GM21515 (cell line): ENCODE data around the gene LYPD5.
"Not testable (repeated sequence)": the region's sequence is repeated elsewhere in the genome, so short reads cannot be mapped to it uniquely, and the experiment has no call there.

Source experiments
- ATAC-seq: cut with Tn5 transposase; IDR thresholded peaks from one replicate; pipeline ENCODE4 v1.9.1; 2021; ENCODE audit not compliant: unreplicated experiment

Gene LYPD5

DNA sequence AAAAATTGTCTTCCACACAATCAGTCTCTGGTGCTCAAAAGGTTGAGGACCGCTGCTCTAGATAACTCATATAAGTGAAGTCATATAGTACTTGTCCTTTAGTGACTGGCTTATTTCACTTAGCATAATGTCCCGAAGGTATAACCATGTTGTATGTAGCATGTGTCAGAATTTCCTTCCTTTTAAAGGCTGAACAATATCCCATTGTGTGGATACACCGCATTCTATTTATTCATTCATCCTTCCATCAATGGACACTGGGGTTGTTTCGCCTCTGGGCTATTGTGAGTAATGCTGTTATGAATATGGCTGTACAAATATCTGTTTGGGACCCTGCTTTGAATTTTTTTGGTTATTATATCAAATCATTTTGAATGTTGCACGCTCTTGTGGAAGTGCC, 4.6 kb upstream of the LYPD5 start:
- ATAC-seq: no peak

DNA sequence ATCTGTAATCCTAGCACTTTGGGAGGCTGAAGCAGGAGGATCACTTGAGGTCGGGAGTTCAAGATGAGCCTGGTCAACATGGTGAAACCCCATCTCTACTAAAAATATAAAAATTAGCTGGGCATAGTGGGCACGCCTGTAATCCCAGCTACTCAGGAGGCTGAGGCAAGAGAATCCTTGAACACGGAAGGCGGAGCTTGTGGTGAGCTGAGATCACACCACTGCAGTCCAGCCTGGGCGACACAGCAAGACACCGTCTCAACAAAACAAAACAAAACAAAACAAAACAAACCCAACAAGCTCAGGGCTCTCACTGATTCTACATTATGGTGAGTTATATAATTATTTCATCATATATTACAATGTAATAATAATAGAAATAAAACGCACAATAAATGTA, 4.2 kb upstream of the LYPD5 start:
- not testable (repeated sequence) for ATAC-seq

DNA sequence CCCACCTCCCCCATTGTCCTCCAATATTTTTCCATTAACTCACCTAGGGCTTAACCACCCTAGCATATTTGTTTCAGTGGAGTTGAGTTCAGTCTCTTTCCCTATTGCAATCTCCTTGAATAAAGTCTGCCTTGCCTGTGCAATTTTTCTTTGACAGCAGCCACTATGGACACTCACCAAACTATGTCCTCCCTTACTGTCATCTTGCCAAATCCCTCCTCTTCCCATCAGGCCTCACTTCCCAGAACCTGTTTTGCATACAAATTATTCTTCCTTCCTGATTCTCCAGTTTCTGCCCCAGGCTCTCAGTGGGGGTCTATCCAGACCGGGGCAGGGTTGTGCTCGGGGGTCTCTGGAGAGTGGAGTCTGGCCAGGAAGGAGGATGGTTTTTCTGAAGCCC, 2.2 kb upstream of the LYPD5 start:
- no peak for ATAC-seq

DNA sequence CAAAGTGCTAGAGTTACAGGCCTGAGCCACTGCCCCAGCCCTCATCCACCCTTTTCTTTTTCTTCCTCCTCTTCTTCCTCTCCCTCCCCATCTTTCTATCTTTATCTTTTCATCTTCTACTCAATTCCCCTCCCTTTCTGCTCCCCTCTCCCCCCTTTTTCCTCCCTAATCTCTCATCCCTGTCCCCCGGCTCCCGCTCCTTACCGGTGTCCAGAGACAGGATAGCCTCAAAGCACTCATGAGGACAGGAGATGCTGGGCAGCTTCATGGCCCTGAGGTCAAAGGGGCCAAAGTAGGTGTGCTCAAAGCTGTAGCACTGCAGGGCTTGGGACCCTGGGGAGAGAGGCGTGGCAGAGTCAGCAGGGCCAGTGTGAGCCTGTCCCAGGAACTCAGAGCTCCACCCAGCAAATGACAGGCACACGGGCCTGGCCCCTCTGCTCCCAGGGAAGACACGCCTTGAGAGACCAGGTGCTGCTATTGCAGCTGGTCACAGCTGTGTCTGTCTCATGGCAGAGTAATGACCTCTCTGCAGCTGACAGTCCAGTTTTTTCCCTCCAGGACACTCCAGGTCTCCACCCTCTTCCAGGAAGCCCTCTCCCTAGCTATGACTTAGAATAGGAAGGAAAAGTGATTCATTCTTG, 2.6 kb downstream of the LYPD5 start:
- no peak for ATAC-seq

DNA sequence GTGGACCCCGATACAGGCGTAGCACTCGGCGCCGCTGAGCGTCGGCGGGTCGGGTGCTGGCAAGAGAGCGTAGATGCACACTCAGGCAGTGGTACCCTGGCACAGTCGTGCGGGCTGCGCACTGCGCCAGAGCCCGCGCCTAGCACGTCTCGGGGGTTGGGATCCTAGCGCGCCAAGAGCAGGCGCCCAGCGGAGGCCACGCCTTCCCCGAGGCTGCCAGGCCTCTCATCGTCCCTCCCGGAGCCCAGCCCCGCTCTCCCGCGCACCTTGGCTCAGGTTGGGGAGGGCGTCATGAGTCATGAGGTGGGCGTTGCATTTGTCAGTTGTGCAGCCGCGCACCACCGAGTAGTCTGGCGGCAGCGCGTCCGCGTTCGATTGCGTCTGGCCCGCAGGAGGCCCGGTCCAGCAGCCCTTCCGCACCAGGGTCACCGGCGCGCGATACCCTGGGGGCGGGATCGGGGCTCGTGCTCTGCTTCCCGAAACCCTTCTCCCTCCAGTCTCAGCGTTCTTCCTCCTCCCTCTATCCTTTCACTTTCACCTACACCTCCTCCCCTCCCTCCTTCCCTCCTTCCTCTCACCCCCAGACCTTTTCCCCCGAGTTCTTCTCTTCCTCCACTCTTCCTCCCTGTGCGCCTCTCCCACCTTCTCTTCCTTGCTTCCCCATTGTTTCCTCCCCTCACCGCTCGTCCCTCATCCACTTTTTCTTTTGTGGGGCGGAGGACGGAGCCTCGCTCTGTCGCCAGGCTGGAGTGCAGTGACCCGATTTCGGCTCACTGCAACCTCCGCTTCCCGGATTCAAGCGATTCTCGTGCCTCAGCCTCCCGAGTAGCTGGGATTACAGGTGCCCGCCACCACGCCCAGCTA, 3.5 kb downstream of the LYPD5 start:
- ATAC-seq: no peak

DNA sequence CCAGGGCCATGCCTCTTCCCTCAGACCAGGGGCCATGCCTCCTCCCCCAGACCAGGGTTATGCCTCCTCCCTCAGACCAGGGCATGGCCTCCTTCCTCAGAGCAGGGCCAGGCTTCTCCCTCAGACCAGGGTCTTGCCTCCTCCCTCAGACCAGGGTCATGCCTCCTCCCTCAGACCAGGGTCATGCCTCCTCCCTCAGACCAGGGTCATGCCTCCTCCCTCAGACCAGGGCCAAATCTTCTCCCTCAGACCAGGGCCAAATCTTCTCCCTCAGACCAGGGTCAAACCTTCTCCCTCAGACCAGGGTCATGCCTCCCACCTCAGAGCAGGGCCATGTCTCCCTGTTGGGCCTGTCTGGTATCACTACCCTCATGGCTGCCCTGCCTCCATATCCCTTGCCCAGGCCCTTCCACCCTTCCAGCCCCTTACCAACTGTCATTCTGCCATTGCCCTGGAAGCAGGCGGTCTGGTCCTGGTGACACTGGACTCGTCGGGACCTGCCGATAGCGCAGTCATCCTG, 4.2 kb downstream of the LYPD5 start:
- no peak for ATAC-seq

DNA sequence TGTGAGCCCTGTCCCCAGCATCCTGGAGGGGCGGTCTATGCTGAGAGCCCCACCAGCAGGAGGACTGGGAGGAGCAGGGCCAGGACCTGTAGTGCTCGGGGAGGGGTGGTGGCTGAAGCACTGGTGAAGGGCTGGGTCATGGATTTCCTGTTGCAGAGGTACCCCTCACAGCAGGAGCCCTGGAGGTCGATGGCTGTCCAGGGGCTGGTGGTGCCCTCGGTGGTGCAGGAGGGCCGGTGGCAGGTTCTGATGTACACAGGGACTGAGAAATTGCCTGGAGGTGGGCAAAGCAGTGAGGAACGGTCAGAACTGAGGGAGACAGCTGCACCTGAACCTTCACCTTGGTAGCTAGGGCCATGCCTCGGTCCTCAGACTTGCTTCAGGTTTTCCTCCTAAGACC, 4.7 kb downstream of the LYPD5 start:
- ATAC-seq: no peak

DNA sequence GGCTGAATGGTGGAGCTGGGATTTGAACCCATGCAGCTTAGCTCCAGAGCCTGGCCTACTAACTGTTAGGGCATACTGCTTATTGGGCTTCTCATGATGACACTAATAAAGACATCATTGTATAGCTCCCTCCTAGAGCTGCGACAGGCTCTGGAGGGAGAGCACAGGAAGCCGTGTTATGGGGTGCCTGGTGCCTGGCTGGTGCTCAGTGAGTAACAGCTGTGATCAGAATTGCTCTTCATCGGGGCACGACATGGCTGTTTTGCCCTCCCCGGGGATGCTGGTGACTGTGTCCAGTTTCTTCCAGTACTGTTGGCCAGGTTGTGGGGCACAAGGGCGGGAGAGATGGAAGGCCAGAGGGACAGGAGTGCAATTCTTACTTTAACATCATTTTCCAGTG, 5.1 kb downstream of the LYPD5 start:
- no peak for ATAC-seq

DNA sequence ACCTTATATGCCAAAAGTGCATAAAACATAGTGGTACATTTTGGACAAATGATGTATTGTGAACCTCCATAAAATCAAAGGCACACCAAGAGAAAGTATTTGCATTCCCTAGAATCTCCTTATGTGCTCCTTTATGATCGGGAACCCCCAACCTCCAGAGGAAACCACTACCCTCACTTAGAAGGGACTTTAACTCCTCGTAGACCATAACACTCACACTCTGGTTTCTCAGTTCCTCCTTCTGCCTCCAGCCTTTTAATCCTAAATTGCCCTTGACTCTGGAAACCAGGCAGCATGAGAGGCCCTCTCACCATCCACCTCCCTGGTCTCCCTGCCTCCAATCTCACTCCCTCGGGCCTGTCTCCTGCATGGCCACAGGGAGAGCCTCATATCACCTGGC, 11.7 kb downstream of the LYPD5 start:
- no peak for ATAC-seq

DNA sequence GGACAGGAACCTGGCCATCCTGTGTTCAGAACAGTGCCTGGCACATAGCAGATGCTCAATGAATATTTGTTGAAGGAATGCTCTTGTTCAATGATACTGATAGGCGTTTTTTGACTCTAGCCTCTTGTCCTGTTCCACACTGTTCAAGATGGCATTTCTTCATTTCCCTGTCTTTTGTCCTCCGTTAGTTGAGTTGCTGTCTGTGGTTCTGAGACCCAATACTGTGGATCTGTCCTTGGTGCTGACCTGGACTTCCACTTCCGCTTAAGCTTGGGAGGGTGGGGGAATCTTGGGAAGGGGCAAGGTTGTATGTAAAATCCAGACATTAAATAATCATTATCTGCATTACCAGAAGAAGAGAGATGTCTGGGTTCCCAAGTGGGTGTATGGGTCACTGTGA, 13.2 kb downstream of the LYPD5 start:
- no peak for ATAC-seq

DNA sequence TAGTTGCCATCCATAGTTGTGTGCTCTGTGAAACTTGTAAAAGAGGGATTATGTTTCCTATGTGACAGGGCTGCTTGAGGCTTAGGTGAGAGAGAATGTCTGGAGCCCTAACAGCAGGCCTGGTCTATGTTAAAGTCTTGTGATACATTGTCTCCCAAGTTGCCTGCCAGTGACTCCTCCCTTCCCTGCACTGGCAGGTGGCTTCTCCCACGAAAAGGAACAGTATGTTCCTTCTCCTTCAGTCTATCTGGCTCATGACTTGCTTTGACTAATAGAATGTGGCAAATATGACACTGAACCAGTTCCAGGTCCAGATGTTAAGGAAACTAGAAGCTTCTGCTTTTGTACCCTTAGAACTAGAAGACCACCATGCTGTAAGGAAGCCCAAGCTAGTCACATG, 15.6 kb downstream of the LYPD5 start:
- ATAC-seq: no peak

DNA sequence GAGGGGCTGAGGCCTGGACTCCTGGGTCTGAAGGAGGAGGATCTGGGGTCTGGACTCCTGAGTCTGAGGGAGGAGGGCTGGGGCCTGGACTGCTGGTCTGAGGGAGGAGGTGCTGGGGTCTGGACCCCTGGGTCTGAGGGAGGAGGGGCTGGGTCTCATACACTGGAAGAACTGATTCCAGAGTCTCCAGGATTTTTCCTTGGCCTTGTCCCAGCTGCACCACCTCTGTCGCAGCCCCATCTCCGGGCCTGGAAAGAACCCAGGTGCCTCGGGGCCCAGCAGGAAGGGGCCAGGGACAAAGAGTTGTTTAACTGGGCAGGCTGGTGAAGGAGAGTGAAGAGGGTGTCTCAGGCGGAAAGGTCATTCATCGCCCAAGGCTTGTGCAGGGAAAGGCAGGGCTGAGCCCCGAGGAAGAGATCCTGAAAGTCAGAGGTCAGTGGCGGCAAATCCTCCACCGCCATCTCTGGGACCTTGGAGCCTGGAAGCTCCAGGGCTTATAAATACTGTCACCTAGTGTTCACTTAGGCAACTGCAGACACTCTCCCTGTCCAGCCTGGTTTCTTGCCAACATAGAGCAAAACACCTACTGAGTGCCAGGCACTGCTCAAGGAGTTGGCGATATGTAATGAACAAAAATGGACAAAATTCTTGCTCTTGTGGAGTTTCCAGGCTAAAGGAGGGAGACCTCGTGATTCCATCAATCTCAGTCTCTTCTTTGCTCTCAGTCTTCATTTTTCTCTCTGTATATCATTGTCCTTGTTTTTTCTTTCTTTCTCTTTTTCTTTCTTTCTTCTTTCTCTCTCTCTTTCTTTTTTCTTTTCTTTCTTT, 17.1 kb downstream of the LYPD5 start:
- no peak for ATAC-seq

DNA sequence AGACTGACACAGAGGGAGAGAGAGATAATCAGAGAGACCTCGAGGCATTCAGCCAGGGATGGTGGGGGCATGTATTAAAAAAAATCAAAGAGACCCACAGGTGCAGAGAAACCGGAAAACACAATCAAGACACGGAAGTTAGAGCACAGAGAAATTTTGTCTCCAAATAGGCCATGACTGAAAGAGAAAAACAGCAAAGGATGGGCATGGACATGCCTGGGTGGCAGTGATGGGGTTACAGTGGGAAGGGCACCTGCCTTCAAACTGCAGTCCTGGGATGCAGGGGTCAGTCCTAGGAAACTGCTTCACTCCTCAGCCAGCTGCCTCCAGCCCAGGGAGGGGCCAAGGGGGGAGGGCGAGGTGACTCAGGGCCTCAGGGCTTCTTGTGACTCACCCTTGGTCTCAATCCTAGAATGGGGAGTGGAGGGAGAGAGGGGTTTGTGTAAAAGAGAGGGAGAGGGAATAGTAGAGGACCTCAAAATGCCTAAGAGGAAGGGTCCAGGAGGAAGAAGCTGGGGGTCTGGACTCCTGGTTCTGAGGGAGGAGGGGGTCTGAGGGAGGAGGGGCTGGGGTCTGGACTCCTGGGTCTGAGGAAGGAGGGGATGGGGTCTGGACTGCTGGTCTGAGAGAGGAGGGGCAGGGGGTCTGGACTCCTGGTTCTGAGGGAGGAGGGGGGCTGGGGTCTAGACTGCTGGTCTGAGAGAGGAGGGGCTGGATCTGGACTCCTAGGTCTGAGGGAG, 17.8 kb downstream of the LYPD5 start:
- ATAC-seq: no peak

DNA sequence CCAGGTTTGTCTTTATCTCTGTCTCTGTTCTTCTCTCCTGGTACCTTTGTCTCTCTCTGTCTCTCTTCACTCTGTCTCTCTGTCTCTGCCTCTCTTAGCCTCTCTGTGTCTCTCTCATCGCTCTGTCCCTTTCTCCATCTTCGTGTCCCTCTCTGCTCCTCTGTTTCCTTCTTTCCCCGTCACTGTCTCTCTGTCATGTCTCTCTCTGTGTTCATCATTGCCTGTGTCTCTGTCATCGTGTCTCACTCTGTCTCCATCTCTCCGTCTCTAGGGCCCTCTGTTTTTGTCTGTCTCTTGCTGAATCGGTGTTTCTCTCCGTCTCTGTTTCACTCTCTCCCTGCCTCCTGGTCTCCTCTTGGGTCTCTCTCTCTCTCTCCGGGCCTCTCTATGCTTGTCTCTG, 18.6 kb downstream of the LYPD5 start:
- no peak for ATAC-seq

DNA sequence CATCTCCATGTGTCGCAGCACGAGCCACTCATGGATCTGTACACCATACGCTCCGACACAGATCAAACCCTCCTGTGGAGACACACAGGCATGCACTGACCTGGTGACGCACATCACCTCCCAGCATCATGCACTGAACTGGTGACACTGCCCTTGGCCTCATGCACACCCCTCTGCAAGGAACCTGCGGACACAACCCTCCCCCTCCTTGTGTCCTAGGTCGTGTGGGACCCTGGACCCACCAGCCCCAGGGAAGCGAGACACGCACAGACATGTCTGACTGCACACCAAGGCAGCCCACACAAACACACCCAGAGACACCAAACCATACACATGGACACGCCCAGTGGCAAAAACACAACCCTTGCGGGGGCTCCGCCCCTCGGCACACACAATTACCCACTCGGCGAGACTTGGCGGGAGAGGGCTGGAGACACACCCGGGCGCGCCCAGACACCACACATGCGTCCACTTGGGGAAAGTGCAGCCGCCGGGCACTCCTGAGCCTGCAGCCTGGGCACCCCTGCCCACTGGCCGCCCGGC, 19.5 kb downstream of the LYPD5 start:
- no peak for ATAC-seq

DNA sequence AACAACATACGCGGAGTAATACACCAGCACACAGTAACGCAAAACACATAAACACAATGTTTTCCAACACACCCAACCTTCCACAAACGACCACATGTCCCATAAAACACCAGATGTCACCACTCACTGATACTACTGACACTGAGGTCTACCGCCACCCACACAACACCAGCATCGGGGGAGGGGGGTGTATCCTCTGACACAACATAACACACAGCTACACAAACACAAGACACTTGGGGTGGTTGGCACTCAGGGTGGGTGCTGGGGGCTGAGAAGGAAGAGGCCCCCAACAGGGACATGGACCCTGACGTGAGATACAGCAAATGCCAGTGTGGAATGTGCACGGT, 20.0 kb downstream of the LYPD5 start:
- ATAC-seq: no peak

DNA sequence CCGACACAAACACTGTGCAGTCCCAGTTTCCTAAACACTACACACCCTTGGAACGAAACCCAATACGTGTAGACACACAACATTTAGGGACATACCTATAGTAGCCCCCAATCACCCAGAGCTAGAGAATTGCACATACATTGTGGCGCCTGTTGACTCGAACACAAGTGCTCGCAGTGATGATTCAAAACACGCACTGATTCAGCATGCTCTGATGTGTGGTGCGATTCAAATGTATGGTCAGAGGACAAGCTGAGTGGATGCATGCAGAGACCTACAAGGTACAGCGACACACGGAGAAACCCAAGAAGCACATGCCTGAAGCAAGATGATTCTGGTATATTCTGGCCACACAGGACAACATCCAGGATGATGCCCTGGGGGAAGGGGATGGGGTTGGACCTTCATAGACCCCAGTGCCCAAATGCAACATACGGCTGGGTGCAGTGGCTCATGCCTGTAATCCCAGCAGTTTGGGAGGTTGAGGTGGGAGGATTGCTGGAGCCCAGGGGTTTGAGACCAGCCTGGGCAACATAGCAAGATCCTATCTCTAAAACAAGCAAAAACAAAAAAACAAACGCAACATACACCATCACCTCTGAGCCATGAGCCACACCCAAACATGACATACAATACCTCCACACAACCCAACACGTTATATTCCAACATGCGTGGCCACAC, 20.5 kb downstream of the LYPD5 start:
- ATAC-seq: no peak

DNA sequence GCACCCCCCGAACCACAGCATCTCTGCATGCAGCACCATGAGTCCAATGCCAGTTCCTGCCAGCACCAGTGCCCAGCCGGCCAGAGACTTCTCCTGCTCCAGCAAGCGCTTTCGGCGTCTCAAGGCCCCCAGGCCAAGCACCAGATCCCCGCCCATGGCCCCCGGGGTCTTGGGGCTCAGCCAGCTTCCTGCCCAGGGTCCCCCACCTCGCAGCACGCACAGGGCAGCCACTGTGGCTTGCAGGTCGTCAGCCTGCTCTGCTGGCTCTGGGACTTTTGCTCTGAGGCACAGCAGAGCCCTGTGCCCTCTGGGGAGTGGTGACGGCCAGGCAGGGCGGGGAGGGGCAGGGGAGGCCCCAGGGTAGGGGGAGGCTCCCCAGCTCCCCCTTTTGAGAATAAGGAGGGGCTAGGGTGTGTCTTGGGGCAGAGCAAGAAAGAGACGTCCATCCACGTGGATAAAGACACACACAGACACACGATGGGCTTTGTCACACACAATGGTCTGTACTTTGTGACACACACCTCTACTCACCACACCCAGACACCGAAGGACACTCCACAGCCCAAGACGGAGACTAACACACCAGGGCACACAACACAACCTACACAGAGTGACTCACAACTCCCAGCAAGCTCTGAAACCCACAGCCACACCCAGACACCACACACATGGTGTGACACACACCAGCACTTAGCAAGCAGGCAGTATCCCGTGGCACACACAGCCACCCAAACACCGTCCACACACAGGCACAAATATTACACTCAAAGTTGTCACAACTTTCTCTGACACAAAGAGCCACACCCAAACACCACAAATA, 21.3 kb downstream of the LYPD5 start, which contains the start of gene KCNN4:
Gene KCNN4, minus strand, starts transcription at position 268 of the 820 bp plus-strand sequence. Its CDS starts 112 bp downstream, at position 156.
- ATAC-seq: no peak

DNA sequence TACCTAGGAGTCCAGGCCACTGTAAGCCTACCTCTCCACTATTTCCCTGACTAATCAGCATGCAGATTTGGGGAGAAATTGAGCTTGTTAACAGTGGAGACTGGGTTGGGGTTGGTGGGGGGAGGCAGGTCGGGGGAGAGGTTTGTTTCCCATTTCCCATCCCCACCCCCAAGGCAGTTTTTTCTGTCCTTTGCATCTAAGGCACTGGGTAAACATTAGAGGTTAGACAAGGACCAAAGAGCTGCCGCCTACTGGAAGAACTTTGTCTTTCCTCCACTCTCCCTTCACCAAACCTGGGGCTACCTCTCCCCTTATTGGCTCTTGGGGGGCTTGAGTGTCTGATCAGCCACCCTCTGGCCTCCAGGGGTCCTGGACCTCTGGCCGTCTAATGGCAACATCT, 22.4 kb downstream of the LYPD5 start:
- ATAC-seq: no peak
